GM19467 (cell line): ENCODE measurements around the gene BEND3.
"Not testable (repeated sequence)": the region's sequence is repeated elsewhere in the genome, so short reads cannot be mapped to it uniquely, and the experiment has no call there.

ENCODE experiments used
- ATAC-seq: cut with Tn5 transposase; IDR thresholded peaks from one replicate; pipeline ENCODE4 v1.9.1; 2021; ENCODE audit warnings: mild to moderate bottlenecking, moderate library complexity; ENCODE audit not compliant: unreplicated experiment

Gene BEND3

GRCh38 chr6:107045826-107046675 is 69.3 kb downstream of the BEND3 start:
- no peak for ATAC-seq

DNA sequence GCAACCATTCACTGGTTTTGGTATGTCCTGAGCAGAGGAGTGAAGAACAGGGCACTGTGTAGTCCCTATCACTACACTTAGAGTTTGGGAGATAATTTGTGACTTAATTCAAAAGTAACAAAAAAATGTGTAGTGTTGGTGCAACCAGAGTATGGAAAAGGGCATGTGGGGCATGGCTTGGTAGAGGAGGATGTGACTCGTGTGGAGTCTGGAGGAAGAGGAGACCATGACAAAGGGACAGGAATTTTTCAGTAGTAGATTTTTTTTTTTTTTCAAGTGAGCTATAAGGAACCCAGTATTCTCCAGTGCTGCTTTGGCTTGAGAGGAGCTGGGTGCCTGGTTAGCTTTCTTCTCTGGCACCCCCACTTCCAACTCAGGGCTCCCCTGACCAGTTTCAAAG is 82.2 kb downstream of the BEND3 start:
- ATAC-seq: no peak

DNA sequence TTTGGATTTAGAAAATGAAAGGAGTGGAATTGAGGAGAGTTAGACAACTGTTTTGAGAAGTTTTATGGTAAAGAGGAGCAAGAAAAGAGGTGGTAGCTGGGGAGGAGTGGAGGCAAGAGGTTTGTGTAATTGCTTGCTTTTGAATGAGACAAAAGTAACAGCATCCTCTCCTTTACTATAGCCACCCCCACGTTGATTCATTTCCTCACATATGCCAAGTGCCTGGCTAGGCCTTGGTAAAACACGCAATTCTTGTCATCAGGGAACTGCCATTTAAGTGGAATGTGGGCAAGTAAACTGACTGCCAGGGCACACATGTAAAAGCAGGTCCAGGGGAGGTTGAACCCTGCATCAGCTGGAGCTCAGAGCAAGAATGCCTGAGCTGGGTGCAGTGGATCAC is 83.3 kb downstream of the BEND3 start:
- ATAC-seq: no peak

- no peak for ATAC-seq
Observed at GRCh38 chr6:107030151-107030550, 85.2 kb downstream of the BEND3 start.

DNA sequence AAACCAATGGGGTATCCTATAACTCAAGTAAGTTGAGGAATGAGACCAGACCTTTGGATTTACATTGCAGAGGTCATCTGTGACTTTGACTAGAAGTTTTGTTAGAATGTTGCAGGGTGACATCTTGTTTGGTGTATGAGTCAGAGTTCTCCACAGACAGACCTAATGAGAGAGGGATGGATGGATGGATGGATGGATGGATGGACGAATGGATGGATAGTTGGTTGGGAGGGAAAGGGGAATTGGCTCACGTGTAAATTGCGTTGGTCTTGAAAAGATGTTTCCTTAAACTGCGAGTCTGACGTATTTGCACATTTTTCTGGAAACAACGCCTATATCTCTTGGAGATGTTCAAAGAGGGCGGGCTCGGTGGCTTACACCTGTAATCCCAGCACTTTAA is 88.3 kb downstream of the BEND3 start:
- no peak for ATAC-seq

- ATAC-seq: no peak
Observed at GRCh38 chr6:107021446-107022185, 93.7 kb downstream of the BEND3 start.

DNA sequence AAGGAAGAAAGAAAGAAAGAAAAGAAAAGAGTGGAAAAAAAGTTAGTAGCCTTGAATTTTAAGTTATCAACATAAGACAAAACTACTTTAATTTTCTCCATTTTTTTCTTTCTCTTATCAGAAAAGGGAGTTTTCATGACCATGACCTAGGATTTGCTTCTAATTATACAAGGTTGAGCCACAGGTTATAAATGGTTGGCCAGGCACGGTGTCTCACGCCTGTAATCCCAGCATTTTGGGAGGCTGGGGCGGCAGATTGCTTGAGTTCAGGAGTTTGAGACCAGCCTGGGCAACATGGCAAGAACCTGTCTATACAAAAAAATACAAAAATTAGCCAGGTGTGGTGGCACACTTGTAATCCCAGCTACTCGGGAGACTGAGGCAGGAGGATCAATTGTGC is 95.1 kb downstream of the BEND3 start:
- no peak for ATAC-seq

GRCh38 chr6:107019628-107020027 is 95.7 kb downstream of the BEND3 start:
- not testable (repeated sequence) for ATAC-seq

DNA sequence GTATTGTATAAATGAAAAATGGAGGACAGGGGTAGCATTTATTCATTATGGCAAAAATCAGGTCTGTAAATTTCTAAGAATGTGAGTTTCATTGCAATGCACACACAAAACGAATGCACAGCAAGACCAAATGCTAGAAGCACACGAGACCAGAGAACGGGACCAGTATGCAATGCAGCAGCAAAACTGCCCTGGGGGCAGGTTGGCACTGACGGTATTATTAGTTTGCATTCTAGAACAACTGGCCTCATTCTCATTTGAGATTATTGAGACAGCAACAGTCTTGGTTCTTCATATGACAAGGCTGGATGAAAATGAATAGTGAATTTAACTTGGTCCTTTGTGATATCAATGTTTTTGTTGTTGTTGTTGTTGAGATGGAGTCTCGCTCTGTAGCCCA is 96.3 kb downstream of the BEND3 start:
- ATAC-seq: no peak
